Neural progenitor cell (in vitro differentiated cells): Measurements from ENCODE around the gene SESTD1. TPM values are rescaled to one million over a fixed set of nuclear protein-coding genes. Genes with fewer than 3 reads are reported as not detected.
A peak's percentile ranks its signal among the peaks of the same experiment; 100 is the strongest.

ENCODE experiments used
- DNase-seq: peaks from one replicate; pipeline ENCODE4 v3.0.0-alpha.2; 2016; ENCODE audit warnings: low spot score
- H2AFZ ChIP-seq: fragments of 200-600 bp; sonication (generic); replicated peaks from 2 replicates; pipeline ENCODE4 v1.6.1; 2016; ENCODE audit warnings: antibody characterized with exemption
- H3F3A ChIP-seq: fragments of 200-600 bp; sonication (generic); 2 replicates; pipeline ENCODE4 v1.6.1; 2016; ENCODE audit warnings: antibody characterized with exemption, low read depth
- H3K27ac ChIP-seq: fragments of 200-600 bp; sonication (generic); 2 replicates; pipeline ENCODE4 v1.5.1; 2016; ENCODE audit warnings: mild to moderate bottlenecking
- H3K27me3 ChIP-seq: fragments of 200-600 bp; sonication (generic); 2 replicates; pipeline ENCODE4 v1.6.1; 2016; ENCODE audit warnings: mild to moderate bottlenecking, moderate library complexity
- H3K36me3 ChIP-seq: fragments of 200-600 bp; sonication (generic); 2 replicates; pipeline ENCODE4 v1.5.1; 2016
- H3K4me1 ChIP-seq: fragments of 200-600 bp; sonication (generic); 2 replicates; pipeline ENCODE4 v1.6.1; 2016; ENCODE audit warnings: mixed run types
- H3K4me2 ChIP-seq: fragments of 200-600 bp; sonication (generic); 2 replicates; pipeline ENCODE4 v1.6.1; 2016
- H3K4me3 ChIP-seq: fragments of 200-600 bp; sonication (generic); 2 replicates; pipeline ENCODE4 v1.5.1; 2016
- H3K79me2 ChIP-seq: fragments of 200-600 bp; sonication (generic); 2 replicates; pipeline ENCODE4 v1.6.1; 2016; ENCODE audit warnings: low read depth
- H3K9ac ChIP-seq: fragments of 200-600 bp; sonication (generic); 2 replicates; pipeline ENCODE4 v1.6.1; 2016
- H3K9me3 ChIP-seq: fragments of 200-600 bp; sonication (generic); 2 replicates; pipeline ENCODE4 v1.5.1; 2016; ENCODE audit warnings: low read depth
- H4K20me1 ChIP-seq: fragments of 200-600 bp; sonication (generic); 2 replicates; pipeline ENCODE4 v1.6.1; 2016; ENCODE audit warnings: low read depth
- H3K27ac Mint-ChIP-seq: 3 replicates; pipeline ENCODE4 v1.8.0; 2021; ENCODE audit warnings: mixed read lengths
- H3K27me3 Mint-ChIP-seq: 2 replicates; pipeline ENCODE4 v1.8.0; 2022; ENCODE audit warnings: low read depth, mild to moderate bottlenecking, inconsistent platforms, moderate library complexity, mixed read lengths; ENCODE audit not compliant: insufficient read depth
- H3K36me3 Mint-ChIP-seq: 3 replicates; pipeline ENCODE4 v1.8.0; 2021; ENCODE audit warnings: mixed read lengths
- H3K4me1 Mint-ChIP-seq: 3 replicates; pipeline ENCODE4 v1.8.0; 2021; ENCODE audit warnings: mixed read lengths
- H3K4me3 Mint-ChIP-seq: 3 replicates; pipeline ENCODE4 v1.8.0; 2021; ENCODE audit warnings: mild to moderate bottlenecking, moderate library complexity, mixed read lengths
- H3K9me3 Mint-ChIP-seq: 3 replicates; pipeline ENCODE4 v1.8.0; 2020; ENCODE audit warnings: mixed read lengths
- CTCF ChIP-seq: fragments of 200-600 bp; sonication (generic); IDR thresholded peaks from 2 replicates; pipeline ENCODE4 v1.5.1; 2017; ENCODE audit warnings: antibody characterized with exemption, mild to moderate bottlenecking
- EZH2 ChIP-seq: fragments of 200-600 bp; sonication (generic); IDR thresholded peaks from 2 replicates; pipeline ENCODE4 v1.6.1; 2017; ENCODE audit warnings: antibody characterized with exemption, mild to moderate bottlenecking, moderate library complexity
- EZH2phosphoT487 ChIP-seq: fragments of 200-600 bp; sonication (generic); IDR thresholded peaks from 2 replicates; pipeline ENCODE4 v1.6.1; 2017; ENCODE audit warnings: antibody characterized with exemption
- total RNA-seq: library from RNA; depleted of rRNA; stranded (reverse); fragments of >200 nt; gene quantifications from 2 replicates; pipeline ENCODE4 v1.2.3, GENCODE V29; 2015; ENCODE audit warnings: low replicate concordance

The SESTD1 gene
- total RNA-seq, 1 donor from 2014 or later: 43.1 TPM

GRCh38 chr2:179263446-179264367 is 925 bp downstream of the SESTD1 start:
- Histone ChIP-seq H3K9ac (peak overlapping the region; percentile 83), H3K4me1 (peaks cover 27% of the 10 kb centered on the region), H4K20me1 (peaks cover 28% of the 10 kb centered on the region), H3K9me3 (no peaks in the 10 kb centered on the region), H3K27me3 (no peaks in the 10 kb centered on the region), H3K4me3 (peak overlapping the region; percentile 99), H2AFZ (peak overlapping the region; percentile 78), H3K4me2 (peak overlapping the region; percentile 100), H3K79me2 (peaks cover 53% of the 10 kb centered on the region), H3K27ac (peak overlapping the region; percentile 62), H3K36me3 (no peaks in the 10 kb centered on the region), H3F3A (peaks cover 24% of the 10 kb centered on the region)
- DNase-seq: peak; percentile 81
- no peak for TF ChIP-seq CTCF
- no peak for TF ChIP-seq EZH2phosphoT487
- TF ChIP-seq EZH2: no peak
- peak overlapping the region; percentile 94 for H3K4me3 Mint-ChIP-seq
- H3K27me3 Mint-ChIP-seq: peaks cover 6% of the 10 kb centered on the region
- H3K36me3 Mint-ChIP-seq: peaks cover 13% of the 10 kb centered on the region
- peaks cover 9% of the 10 kb centered on the region for H3K9me3 Mint-ChIP-seq
- H3K27ac Mint-ChIP-seq: peak overlapping the region; percentile 90
- H3K4me1 Mint-ChIP-seq: peaks cover 23% of the 10 kb centered on the region

- H3K4me3 ChIP-seq: peak overlapping the region; percentile 99
- H3K4me1 ChIP-seq: peaks cover 20% of the 10 kb centered on the region
- peak overlapping the region; percentile 83 for H3K9ac ChIP-seq
- peaks cover 15% of the 10 kb centered on the region for H3K36me3 Mint-ChIP-seq
- H3K4me2 ChIP-seq: peak overlapping the region; percentile 100
- peaks cover 18% of the 10 kb centered on the region for H3K4me1 Mint-ChIP-seq
- no peak for DNase-seq
- H2AFZ ChIP-seq: no peak overlapping the region
- peaks cover 24% of the 10 kb centered on the region for H3F3A ChIP-seq
- peaks cover 9% of the 10 kb centered on the region for H3K9me3 Mint-ChIP-seq
- TF ChIP-seq CTCF: no peak
- no peak for TF ChIP-seq EZH2
- TF ChIP-seq EZH2phosphoT487: no peak
- H3K27me3 ChIP-seq: no peaks in the 10 kb centered on the region
- peaks cover 6% of the 10 kb centered on the region for H3K27me3 Mint-ChIP-seq
- H3K9me3 ChIP-seq: no peaks in the 10 kb centered on the region
- H3K36me3 ChIP-seq: no peaks in the 10 kb centered on the region
- no peak overlapping the region for H3K27ac Mint-ChIP-seq
- H3K27ac ChIP-seq: no peak overlapping the region
- peak overlapping the region; percentile 94 for H3K4me3 Mint-ChIP-seq
- H3K79me2 ChIP-seq: peaks cover 60% of the 10 kb centered on the region
- H4K20me1 ChIP-seq: peaks cover 28% of the 10 kb centered on the region
Measured at GRCh38 chr2:179263015-179263414, 1.6 kb downstream of the SESTD1 start.

GRCh38 chr2:179262077-179262660 is 2.5 kb downstream of the SESTD1 start:
- no peak overlapping the region for H3K27ac Mint-ChIP-seq
- H3K4me1 Mint-ChIP-seq: peaks cover 18% of the 10 kb centered on the region
- peak overlapping the region; percentile 100 for H3K4me2 ChIP-seq
- H4K20me1 ChIP-seq: peaks cover 28% of the 10 kb centered on the region
- TF ChIP-seq EZH2phosphoT487: no peak
- no peak for TF ChIP-seq CTCF
- TF ChIP-seq EZH2: no peak
- H3K4me1 ChIP-seq: peaks cover 20% of the 10 kb centered on the region
- H3K4me3 ChIP-seq: peak overlapping the region; percentile 99
- peaks cover 22% of the 10 kb centered on the region for H3K36me3 Mint-ChIP-seq
- no peak overlapping the region for H3K27ac ChIP-seq
- H3F3A ChIP-seq: peaks cover 24% of the 10 kb centered on the region
- H3K9me3 Mint-ChIP-seq: peaks cover 15% of the 10 kb centered on the region
- DNase-seq: no peak
- H3K36me3 ChIP-seq: no peaks in the 10 kb centered on the region
- H3K9me3 ChIP-seq: no peaks in the 10 kb centered on the region
- no peaks in the 10 kb centered on the region for H3K27me3 ChIP-seq
- H3K27me3 Mint-ChIP-seq: peaks cover 6% of the 10 kb centered on the region
- peak overlapping the region; percentile 41 for H3K4me3 Mint-ChIP-seq
- no peak overlapping the region for H3K9ac ChIP-seq
- no peak overlapping the region for H2AFZ ChIP-seq
- peaks cover 68% of the 10 kb centered on the region for H3K79me2 ChIP-seq
